Measurements from ENCODE around the gene BTBD9.

- TF ChIP-seq CTCF (IDR thresholded peaks at IDR 0.05; ENCODE audit: insufficient read depth, low read depth, low read length), result no peak
- TF ChIP-seq EZH2 (IDR thresholded peaks at IDR 0.05; ENCODE audit: insufficient read depth, low read length), result no peak
These were observed 21.9 kb downstream of the BTBD9 start for GRCh38 chr6:38617856-38618255.
